Germinal center (tissue), 1 donor: ENCODE results near the gene FBF1.

Experiments
- DNase-seq: peaks from one replicate; pipeline ENCODE4 v3.0.0; 2012; ENCODE audit warnings: mixed read lengths, low spot score

The FBF1 gene

GRCh38 chr17:75917141-75917916, 23.5 kb downstream of the FBF1 start:
- no peak for DNase-seq

DNA sequence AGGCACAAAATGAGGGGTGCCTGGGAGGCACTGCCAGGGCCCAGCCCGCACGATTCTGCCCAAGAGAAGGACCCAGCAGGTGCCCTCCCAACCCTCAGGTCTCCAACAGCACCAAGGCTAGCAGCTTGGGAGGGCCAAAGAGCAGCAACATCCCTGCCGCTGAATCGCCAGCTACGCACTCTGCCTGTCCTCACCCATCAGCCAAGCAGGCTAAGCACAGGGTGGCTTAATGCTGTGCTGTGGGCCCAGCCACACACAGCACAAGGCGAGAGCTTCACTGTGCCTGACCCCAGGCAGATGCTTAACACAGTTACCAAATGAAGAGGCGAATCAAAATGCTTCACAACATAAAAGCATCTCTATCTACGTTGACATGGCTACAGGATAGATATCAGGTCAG, 25.6 kb downstream of the FBF1 start:
- DNase-seq = no peak

DNA sequence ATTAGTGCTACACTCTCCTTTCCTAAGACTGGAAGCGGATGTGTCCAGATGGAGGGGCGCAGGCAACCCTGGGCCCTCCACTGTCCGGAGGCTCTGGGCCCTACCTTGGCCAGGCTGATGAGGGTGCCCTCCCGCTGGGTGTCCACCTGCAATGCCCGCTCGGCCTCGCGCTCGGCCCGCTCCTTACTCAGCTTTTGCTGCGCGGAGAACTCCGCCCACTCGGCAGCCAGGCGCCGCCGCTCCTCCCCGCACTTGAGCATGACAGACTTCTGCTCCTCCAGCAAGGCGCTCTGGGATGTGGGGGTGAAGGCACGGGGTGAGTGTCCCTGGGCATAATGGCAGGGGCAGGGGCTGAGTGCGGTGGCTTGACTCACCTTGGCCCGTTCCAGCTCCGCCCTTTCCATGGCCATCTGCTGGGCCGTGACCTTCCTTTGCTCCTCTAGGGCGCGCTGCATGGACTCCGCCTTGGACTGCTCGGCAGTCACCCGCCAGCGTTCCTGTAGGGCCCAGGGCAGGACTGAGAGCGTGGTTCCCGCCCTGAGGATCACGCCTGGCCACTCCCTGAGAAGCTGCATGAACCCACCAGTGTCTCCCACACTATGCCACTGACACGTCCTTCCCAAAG, 26.1 kb downstream of the FBF1 start:
- DNase-seq = no peak

DNA sequence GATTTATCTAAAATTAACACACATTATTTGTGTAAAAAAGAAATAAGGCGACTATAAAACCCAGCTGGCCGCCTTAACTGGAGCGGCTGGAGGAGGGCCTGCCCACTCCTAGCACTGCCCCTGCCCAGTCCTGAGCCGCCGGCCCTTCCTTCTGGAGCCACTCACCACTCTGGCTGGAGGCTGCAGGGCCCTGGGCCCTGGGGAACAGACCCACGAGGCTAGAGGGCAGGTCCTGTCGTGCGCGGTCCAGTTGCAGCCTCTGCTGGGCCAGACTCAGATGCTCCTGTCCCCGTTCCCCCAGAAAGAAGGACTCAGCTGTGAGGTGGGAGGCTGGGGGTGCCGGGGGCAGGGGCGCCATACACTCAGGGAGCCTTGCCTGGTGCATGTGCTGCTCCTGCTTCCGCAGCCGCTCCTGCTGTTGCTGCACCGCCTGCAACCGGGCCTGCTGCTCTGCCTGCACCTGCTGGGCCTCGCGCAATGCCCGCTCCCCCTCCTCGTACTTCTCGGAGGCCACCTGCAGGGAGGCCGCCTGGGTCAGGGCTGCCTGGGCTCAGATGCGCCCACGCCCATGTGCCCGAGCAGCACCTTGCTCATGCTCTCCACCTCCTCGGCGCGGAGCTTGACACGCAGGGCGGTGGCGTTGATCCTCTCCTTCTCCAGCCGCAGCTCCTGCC, 27.2 kb downstream of the FBF1 start:
- no peak for DNase-seq

DNA sequence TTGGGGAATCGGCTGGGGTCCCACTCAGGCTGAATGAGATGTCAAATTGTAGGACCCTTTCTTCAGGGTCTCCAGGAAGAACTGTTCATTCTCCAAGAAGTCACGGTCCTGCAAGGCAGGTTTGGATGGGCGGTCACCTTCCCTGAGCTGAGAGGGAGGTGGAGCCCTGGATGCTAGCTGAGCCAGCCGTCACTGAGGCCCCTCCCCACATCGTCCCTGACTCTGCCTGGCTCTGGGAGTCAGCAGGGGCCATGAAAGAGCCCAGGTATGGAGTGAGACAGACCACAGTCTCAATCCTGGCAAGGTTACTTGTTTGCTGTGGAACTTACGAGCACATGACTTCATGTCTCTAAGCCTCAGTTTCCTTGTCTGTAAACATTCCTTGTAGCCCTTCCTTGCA, 30.1 kb downstream of the FBF1 start:
- no peak for DNase-seq

- no peak for DNase-seq
These were observed 31.0 kb downstream of the FBF1 start for GRCh38 chr17:75909812-75910274.

DNA sequence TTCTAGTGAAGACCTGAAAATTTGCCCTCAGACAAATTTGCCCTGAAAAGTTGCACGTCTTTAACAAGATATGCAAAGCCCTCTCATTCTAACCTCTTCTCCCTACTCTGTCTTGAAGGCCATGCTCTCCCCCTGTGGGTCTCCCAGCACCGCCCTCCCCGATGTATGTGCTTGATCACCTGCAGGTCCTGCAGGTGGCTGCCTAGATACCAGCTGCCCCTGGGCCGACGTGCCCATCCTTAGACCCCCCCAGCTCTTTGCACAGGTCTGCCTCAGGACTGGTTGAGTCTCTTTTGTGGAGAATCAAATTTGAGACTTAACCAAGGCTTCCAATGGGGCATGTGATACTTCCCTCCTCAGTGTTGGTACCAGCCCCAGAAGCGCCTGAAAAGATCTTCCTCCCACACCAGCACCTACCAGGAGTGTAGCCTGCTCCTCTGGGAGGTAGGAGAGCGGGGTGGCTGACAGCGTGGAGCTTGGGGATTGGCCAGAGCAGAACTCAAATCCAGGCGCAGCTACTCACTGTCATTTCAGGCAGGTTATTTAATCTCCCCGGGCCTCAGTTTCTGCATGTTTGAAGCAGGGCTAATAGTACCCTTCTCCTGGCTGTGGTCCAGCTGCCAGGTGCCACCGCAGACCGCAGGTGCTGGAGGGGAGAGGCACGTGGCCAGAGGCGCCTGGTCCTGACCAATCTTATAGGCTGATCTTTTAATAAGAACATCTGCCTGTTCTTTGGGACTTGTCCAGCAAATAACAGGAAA, 31.6 kb downstream of the FBF1 start:
- no peak for DNase-seq

- DNase-seq = no peak
These were observed 32.6 kb downstream of the FBF1 start for GRCh38 chr17:75908201-75908600.

DNA sequence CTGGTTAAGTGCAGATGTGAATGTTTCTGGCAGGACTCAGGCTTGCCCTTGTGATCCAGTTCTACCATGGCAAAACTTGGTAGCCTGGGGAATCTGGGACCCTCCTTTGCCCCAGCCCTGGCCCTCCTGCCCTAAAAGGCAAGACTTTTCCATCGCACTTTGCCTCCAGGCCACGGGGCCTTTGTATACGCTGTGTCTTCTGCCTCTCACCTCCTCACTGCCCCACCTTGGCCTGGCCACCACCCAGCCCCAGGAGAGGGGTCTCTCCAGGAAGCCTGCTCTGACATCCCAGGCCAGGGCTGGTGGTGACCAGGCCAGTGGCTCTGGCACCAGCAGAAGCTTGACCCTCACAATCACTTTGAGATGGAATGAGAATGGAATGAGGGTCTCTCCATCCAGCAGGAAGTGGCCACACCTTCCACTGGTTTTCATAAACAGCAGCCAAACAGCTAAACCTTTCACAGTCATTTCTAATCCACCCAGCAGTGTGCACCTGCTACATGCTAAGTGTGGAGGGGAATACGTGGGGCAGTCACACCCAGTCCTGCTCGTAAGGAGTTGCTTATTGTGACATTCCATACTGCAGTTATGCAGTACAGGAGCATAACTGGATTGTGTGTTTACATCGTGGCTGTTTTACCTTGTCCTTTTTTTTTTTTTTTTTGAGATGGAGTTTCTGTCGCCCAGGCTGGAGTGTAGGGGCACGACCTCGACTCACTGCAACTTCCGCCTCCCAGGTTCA, 34.5 kb downstream of the FBF1 start:
- no peak for DNase-seq

- DNase-seq = peak; percentile 98
These were observed 35.9 kb downstream of the FBF1 start, which contains the start of gene MRPL38 for GRCh38 chr17:75904749-75905521. MRPL38 (minus strand) TSS chr17:75904884; CDS start chr17:75904875, 9 bp downstream.

- DNase-seq = no peak
These were observed 38.4 kb downstream of the FBF1 start for GRCh38 chr17:75902406-75902805.

DNA sequence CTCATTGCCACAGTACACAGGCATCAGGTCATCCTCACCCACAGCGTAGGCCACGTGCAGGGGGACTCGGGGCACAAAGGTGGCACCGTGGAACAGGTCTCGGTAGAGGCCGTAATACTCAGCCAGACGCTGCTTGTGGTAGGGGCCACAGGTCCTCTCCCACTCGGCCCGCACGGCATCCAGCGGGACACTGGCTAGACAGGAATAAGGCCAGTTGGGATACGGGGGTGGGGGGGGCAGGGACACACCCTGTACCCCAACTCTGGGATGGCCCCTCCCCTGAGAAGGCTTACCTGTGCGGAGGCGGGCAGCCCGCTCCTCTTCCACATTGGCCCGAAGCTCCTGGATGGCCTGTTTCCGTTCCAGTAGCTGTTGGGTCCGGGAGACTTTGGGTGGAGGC, 39.1 kb downstream of the FBF1 start:
- no peak for DNase-seq

DNA sequence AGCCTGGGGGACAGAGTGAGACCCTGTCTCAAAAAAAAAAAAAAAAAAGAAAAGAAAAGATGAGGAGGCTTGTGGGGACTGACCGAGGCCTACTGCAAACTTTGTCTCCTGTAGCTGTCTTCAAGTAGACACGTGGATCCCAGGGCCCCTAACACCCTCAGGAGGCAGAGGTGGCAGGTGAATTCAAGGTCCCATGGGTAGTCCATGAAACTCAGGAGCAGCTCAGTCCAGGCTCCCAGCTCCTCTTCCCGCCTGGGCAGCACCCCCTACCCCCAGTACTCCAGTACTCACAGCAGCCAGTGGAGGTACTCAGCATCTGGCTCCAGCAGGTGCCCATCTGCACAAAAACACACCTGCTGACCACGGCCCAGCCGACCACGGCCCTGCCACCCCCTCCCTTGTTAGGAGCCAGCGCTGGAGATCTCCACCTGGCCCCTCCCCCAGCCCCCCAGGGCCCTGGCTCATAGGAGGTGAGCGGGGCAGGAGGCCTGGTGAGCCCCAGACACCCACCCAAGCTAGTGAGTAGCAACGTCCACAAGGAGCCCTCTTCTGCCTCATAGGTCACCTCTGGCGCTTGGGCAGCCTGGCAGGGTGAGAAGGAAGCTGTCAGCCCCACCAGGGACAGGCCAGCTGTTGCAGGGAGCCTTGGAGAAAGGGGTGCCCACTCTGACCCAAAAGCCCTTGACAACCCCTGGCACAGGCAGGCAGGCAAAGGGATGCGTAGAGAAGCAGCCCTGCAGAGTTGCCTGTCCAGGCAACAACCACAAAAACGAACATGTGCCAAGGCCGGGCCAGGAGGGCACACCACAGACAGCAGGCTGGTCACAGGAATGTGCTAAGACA, 39.9 kb downstream of the FBF1 start:
- DNase-seq = no peak

DNA sequence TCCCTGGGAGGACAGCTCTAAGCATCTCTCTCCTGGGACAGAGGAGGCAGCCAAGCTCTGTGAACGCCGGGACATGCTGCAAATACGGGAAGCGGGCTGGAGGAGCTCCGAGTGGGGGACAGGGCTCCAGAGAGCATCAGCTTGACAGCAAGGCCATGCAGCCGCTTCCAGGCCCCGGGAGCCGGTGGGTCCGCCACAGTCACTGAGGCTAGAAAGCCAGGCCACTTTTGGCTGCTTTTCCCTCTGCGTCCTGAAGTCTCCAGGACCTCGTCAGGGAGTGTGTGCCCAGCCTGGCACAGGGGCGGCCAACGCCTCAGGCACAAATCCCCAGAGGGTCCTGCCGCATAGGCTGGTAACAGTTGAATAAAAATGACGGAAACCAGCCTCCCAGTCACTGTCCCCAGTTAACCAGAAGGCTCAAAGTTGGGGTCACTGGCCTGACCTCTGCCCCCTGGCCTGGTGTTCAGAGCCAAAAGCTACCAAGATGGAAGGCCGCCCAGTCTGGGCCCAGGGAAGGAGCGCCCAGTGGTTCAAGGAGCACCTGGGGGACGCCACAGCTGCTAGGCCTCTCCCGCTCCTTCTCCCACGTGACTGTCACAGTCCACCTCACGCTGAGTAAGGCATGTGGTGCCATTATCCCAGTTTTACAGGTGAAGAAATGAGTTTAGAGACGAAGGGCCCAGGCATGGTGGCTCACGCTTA, 40.9 kb downstream of the FBF1 start:
- no peak for DNase-seq

- no peak for DNase-seq
These were observed 41.5 kb downstream of the FBF1 start for GRCh38 chr17:75899353-75899752.

DNA sequence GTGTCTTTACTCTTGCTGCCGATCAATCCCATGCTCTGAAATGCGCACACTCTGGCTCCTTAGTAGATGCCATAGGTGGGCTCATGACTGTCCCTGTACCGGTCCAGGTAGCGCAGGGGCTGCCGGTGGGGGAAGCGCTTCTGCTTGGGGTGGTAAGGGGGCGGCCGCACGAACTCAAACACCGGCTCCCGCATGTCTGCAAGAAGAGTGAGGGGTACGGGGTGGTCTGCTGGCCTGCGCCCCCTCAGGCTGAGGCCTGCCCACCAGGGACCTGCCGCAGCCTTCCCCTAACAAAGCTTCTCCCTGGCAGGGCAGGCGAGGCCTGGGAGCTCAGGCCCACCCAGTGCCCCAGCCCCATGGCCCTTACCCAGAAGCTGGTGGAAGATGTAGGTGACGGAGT, 42.1 kb downstream of the FBF1 start:
- DNase-seq = no peak

GRCh38 chr17:75898065-75898464, 42.8 kb downstream of the FBF1 start:
- no peak for DNase-seq

- DNase-seq = no peak
These were observed 43.5 kb downstream of the FBF1 start for GRCh38 chr17:75897160-75898019.
